HEK293 (cell line): Measurements from ENCODE around the gene MRTFA.

Source experiments
- GLIS2 ChIP-seq: fragments of 450-650 bp; formaldehyde crosslinking; IDR thresholded peaks from 2 replicates; pipeline ENCODE4 v1.5.1; 2016; ENCODE audit warnings: missing biosample characterization, missing genetic modification characterization
- HOXC10 ChIP-seq: sonication (generic); formaldehyde crosslinking; IDR thresholded peaks from 2 replicates; pipeline ENCODE4 v1.8.1; 2023; ENCODE audit warnings: mild to moderate bottlenecking, missing genetic modification reagents
- KLF16 ChIP-seq: fragments of 450-650 bp; formaldehyde crosslinking; IDR thresholded peaks from 2 replicates; pipeline ENCODE4 v1.5.1; 2017; ENCODE audit warnings: missing biosample characterization, missing genetic modification characterization
- PRDM1 ChIP-seq: fragments of 450-650 bp; formaldehyde crosslinking; IDR thresholded peaks from 2 replicates; pipeline ENCODE4; 2016; ENCODE audit warnings: missing biosample characterization, missing genetic modification characterization
- SP7 ChIP-seq: fragments of 450-650 bp; formaldehyde crosslinking; IDR thresholded peaks from 2 replicates; pipeline ENCODE4 v1.5.1; 2016; ENCODE audit warnings: missing biosample characterization, missing genetic modification characterization
- WT1 ChIP-seq: fragments of 450-650 bp; formaldehyde crosslinking; IDR thresholded peaks from 2 replicates; pipeline ENCODE4 v1.5.1; 2016; ENCODE audit warnings: missing biosample characterization, missing genetic modification characterization
- ZBTB17 ChIP-seq: fragments of 450-650 bp; formaldehyde crosslinking; IDR thresholded peaks from 2 replicates; pipeline ENCODE4 v1.5.1; 2016; ENCODE audit warnings: missing biosample characterization, missing genetic modification characterization
- ZBTB7A ChIP-seq: fragments of 450-650 bp; formaldehyde crosslinking; IDR thresholded peaks from 2 replicates; pipeline ENCODE4 v1.5.1; 2016; ENCODE audit warnings: low read depth, missing biosample characterization, missing genetic modification characterization
- ZNF132 ChIP-seq: fragments of 450-650 bp; formaldehyde crosslinking; IDR thresholded peaks from 2 replicates; pipeline ENCODE4 v1.5.1; 2017; ENCODE audit warnings: missing biosample characterization, missing genetic modification characterization, borderline replicate concordance
- ZNF140 ChIP-seq: fragments of 450-650 bp; formaldehyde crosslinking; IDR thresholded peaks from 2 replicates; pipeline ENCODE4 v1.5.1; 2016; ENCODE audit warnings: missing biosample characterization, missing genetic modification characterization
- ZNF155 ChIP-seq: fragments of 450-650 bp; formaldehyde crosslinking; IDR thresholded peaks from 2 replicates; pipeline ENCODE4 v1.5.1; 2016; ENCODE audit warnings: missing biosample characterization, missing genetic modification characterization
- ZNF16 ChIP-seq: fragments of 450-650 bp; formaldehyde crosslinking; IDR thresholded peaks from 2 replicates; pipeline ENCODE4 v1.5.1; 2016; ENCODE audit warnings: low read depth, missing biosample characterization, missing genetic modification characterization
- ZNF184 ChIP-seq: fragments of 450-650 bp; IDR thresholded peaks from 2 replicates; pipeline ENCODE4 v1.5.1; 2018; ENCODE audit warnings: missing biosample characterization, mild to moderate bottlenecking, missing genetic modification characterization
- ZNF211 ChIP-seq: fragments of 450-650 bp; formaldehyde crosslinking; IDR thresholded peaks from 2 replicates; pipeline ENCODE4 v1.5.1; 2016; ENCODE audit warnings: low read depth, missing biosample characterization, missing genetic modification characterization
- ZNF214 ChIP-seq: fragments of 450-650 bp; formaldehyde crosslinking; IDR thresholded peaks from 2 replicates; pipeline ENCODE4 v1.5.1; 2017; ENCODE audit warnings: missing biosample characterization, mild to moderate bottlenecking, missing genetic modification characterization, borderline replicate concordance
- ZNF302 ChIP-seq: fragments of 450-650 bp; formaldehyde crosslinking; IDR thresholded peaks from 2 replicates; pipeline ENCODE4 v1.5.1; 2016; ENCODE audit warnings: missing biosample characterization, missing genetic modification characterization, low read depth
- ZNF433 ChIP-seq: fragments of 450-650 bp; formaldehyde crosslinking; IDR thresholded peaks from 2 replicates; pipeline ENCODE4 v1.5.1; 2016; ENCODE audit warnings: missing biosample characterization, missing genetic modification characterization, low read depth
- ZNF529 ChIP-seq: fragments of 450-650 bp; formaldehyde crosslinking; IDR thresholded peaks from 2 replicates; pipeline ENCODE4 v1.5.1; 2017; ENCODE audit warnings: missing genetic modification characterization, missing biosample characterization; ENCODE audit not compliant: insufficient replicate concordance
- ZNF530 ChIP-seq: fragments of 450-650 bp; formaldehyde crosslinking; IDR thresholded peaks from 2 replicates; pipeline ENCODE4 v1.5.1; 2016; ENCODE audit warnings: low read depth, missing biosample characterization, missing genetic modification characterization
- ZNF555 ChIP-seq: fragments of 450-650 bp; formaldehyde crosslinking; conservative IDR thresholded peaks from 2 replicates; pipeline ENCODE4 v1.5.1; 2017; ENCODE audit warnings: missing biosample characterization, mild to moderate bottlenecking, missing genetic modification characterization, inconsistent platforms
- ZNF558 ChIP-seq: fragments of 450-650 bp; formaldehyde crosslinking; IDR thresholded peaks from 2 replicates; pipeline ENCODE4 v1.5.1; 2016; ENCODE audit warnings: missing biosample characterization, missing genetic modification characterization
- ZNF596 ChIP-seq: fragments of 450-650 bp; IDR thresholded peaks from 2 replicates; pipeline ENCODE4 v1.5.0; 2018; ENCODE audit warnings: missing biosample characterization, mild to moderate bottlenecking, missing genetic modification characterization, moderate library complexity
- ZNF645 ChIP-seq: fragments of 450-650 bp; formaldehyde crosslinking; IDR thresholded peaks from 2 replicates; pipeline ENCODE4; 2016; ENCODE audit warnings: missing biosample characterization, missing genetic modification characterization
- ZXDB ChIP-seq: fragments of 450-650 bp; formaldehyde crosslinking; IDR thresholded peaks from 2 replicates; pipeline ENCODE4 v1.5.1; 2016; ENCODE audit warnings: missing biosample characterization, missing genetic modification characterization
- TF ChIP-seq, protein P1 (sequence below): fragments of 450-650 bp; formaldehyde crosslinking; IDR thresholded peaks from 2 replicates; pipeline ENCODE4 v1.5.1; 2017; ENCODE audit warnings: missing biosample characterization, missing genetic modification characterization
- TF ChIP-seq, protein P2 (sequence below): fragments of 450-650 bp; formaldehyde crosslinking; conservative IDR thresholded peaks from 2 replicates; pipeline ENCODE4 v1.5.1; 2016; ENCODE audit warnings: low read depth, missing biosample characterization, missing genetic modification characterization
- TF ChIP-seq, protein P3 (sequence below): fragments of 450-650 bp; formaldehyde crosslinking; IDR thresholded peaks from 2 replicates; pipeline ENCODE4 v1.5.1; 2017; ENCODE audit warnings: missing biosample characterization, missing genetic modification characterization
- TF ChIP-seq, protein P4 (sequence below): sonication (generic); formaldehyde crosslinking; IDR thresholded peaks from 2 replicates; pipeline ENCODE4 v1.8.1; 2022; ENCODE audit warnings: mild to moderate bottlenecking, moderate library complexity, missing genetic modification reagents
- TF ChIP-seq, protein P5 (sequence below): fragments of 450-650 bp; formaldehyde crosslinking; IDR thresholded peaks from 2 replicates; pipeline ENCODE4 v1.5.1; 2016; ENCODE audit warnings: missing biosample characterization, missing genetic modification characterization

The MRTFA gene

GRCh38 chr22:40654522-40655167 lies 18.1 kb upstream of the MRTFA start (continued):
- TF ChIP-seq PRDM1 (tag by site-specific recombination) = no peak
- TF ChIP-seq, protein P1, sequence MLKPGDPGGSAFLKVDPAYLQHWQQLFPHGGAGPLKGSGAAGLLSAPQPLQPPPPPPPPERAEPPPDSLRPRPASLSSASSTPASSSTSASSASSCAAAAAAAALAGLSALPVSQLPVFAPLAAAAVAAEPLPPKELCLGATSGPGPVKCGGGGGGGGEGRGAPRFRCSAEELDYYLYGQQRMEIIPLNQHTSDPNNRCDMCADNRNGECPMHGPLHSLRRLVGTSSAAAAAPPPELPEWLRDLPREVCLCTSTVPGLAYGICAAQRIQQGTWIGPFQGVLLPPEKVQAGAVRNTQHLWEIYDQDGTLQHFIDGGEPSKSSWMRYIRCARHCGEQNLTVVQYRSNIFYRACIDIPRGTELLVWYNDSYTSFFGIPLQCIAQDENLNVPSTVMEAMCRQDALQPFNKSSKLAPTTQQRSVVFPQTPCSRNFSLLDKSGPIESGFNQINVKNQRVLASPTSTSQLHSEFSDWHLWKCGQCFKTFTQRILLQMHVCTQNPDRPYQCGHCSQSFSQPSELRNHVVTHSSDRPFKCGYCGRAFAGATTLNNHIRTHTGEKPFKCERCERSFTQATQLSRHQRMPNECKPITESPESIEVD = peak; percentile 26; the same call in 1 of the 2 replicates
- no peak for TF ChIP-seq ZNF302 (tag by site-specific recombination)
- no peak for TF ChIP-seq ZBTB7A (tag by site-specific recombination)
- peak; percentile 79 for TF ChIP-seq ZBTB17 (tag by site-specific recombination)
- TF ChIP-seq ZXDB (tag by site-specific recombination) = peak; percentile 76
- TF ChIP-seq ZNF155 = no peak
- no peak for TF ChIP-seq ZNF529 (tag by site-specific recombination)
- TF ChIP-seq, protein P2, sequence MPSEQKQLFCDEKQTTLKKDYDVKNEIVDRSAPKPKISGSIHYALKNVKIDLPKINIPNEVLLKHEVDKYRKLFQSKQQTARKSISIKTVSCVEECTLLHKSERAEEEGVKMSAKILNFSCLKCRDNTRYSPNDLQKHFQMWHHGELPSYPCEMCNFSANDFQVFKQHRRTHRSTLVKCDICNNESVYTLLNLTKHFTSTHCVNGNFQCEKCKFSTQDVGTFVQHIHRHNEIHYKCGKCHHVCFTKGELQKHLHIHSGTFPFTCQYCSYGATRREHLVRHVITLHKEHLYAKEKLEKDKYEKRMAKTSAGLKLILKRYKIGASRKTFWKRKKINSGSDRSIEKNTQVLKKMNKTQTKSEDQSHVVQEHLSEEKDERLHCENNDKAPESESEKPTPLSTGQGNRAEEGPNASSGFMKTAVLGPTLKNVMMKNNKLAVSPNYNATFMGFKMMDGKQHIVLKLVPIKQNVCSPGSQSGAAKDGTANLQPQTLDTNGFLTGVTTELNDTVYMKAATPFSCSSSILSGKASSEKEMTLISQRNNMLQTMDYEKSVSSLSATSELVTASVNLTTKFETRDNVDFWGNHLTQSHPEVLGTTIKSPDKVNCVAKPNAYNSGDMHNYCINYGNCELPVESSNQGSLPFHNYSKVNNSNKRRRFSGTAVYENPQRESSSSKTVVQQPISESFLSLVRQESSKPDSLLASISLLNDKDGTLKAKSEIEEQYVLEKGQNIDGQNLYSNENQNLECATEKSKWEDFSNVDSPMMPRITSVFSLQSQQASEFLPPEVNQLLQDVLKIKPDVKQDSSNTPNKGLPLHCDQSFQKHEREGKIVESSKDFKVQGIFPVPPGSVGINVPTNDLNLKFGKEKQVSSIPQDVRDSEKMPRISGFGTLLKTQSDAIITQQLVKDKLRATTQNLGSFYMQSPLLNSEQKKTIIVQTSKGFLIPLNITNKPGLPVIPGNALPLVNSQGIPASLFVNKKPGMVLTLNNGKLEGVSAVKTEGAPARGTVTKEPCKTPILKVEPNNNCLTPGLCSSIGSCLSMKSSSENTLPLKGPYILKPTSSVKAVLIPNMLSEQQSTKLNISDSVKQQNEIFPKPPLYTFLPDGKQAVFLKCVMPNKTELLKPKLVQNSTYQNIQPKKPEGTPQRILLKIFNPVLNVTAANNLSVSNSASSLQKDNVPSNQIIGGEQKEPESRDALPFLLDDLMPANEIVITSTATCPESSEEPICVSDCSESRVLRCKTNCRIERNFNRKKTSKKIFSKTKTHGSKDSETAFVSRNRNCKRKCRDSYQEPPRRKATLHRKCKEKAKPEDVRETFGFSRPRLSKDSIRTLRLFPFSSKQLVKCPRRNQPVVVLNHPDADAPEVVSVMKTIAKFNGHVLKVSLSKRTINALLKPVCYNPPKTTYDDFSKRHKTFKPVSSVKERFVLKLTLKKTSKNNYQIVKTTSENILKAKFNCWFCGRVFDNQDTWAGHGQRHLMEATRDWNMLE = no peak
- no peak for TF ChIP-seq ZNF132
- TF ChIP-seq SP7 (tag by site-specific recombination) = peak; percentile 49
- no peak for TF ChIP-seq ZNF596 (tag by site-specific recombination)
- TF ChIP-seq ZNF645 (tag by site-specific recombination) = no peak
- TF ChIP-seq, protein P3, sequence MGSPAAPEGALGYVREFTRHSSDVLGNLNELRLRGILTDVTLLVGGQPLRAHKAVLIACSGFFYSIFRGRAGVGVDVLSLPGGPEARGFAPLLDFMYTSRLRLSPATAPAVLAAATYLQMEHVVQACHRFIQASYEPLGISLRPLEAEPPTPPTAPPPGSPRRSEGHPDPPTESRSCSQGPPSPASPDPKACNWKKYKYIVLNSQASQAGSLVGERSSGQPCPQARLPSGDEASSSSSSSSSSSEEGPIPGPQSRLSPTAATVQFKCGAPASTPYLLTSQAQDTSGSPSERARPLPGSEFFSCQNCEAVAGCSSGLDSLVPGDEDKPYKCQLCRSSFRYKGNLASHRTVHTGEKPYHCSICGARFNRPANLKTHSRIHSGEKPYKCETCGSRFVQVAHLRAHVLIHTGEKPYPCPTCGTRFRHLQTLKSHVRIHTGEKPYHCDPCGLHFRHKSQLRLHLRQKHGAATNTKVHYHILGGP (tag by site-specific recombination) = no peak
- TF ChIP-seq ZNF214 (tag by site-specific recombination) = no peak
- no peak for TF ChIP-seq WT1 (tag by site-specific recombination)
- TF ChIP-seq ZNF530 (tag by site-specific recombination) = no peak
- no peak for TF ChIP-seq ZNF433 (tag by site-specific recombination)
- no peak for TF ChIP-seq GLIS2 (tag by site-specific recombination)
- TF ChIP-seq ZNF140 (tag by site-specific recombination) = no peak
- TF ChIP-seq ZNF211 (tag by site-specific recombination) = no peak
- no peak for TF ChIP-seq ZNF16
- TF ChIP-seq, protein P4, sequence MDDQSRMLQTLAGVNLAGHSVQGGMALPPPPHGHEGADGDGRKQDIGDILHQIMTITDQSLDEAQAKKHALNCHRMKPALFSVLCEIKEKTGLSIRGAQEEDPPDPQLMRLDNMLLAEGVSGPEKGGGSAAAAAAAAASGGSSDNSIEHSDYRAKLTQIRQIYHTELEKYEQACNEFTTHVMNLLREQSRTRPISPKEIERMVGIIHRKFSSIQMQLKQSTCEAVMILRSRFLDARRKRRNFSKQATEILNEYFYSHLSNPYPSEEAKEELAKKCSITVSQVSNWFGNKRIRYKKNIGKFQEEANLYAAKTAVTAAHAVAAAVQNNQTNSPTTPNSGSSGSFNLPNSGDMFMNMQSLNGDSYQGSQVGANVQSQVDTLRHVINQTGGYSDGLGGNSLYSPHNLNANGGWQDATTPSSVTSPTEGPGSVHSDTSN (CRISPR knock-in tag) = no peak
- no peak for TF ChIP-seq ZNF184 (tag by site-specific recombination)
- TF ChIP-seq, protein P5, sequence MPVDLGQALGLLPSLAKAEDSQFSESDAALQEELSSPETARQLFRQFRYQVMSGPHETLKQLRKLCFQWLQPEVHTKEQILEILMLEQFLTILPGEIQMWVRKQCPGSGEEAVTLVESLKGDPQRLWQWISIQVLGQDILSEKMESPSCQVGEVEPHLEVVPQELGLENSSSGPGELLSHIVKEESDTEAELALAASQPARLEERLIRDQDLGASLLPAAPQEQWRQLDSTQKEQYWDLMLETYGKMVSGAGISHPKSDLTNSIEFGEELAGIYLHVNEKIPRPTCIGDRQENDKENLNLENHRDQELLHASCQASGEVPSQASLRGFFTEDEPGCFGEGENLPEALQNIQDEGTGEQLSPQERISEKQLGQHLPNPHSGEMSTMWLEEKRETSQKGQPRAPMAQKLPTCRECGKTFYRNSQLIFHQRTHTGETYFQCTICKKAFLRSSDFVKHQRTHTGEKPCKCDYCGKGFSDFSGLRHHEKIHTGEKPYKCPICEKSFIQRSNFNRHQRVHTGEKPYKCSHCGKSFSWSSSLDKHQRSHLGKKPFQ (tag by site-specific recombination) = no peak
- no peak for TF ChIP-seq KLF16
- TF ChIP-seq ZNF558 = no peak
- no peak for TF ChIP-seq ZNF555 (tag by site-specific recombination)
- no peak for TF ChIP-seq HOXC10 (CRISPR knock-in tag)
